Activated T-helper 1 cell treated with anti-CD3 and anti-CD28 coated beads, Interleukin-12 subunit alpha, Interleukin-12 subunit beta, Interleukin-2, Interleukin-4 antibody, amounts not matched to agents 30 ng/mL and 10 ng/mL and 1 ng/mL, durations not matched to agents 14 hours and 24 hours and 36 hours (primary cell): ENCODE data around the gene TPM1. TPM values are rescaled to one million over a fixed set of nuclear protein-coding genes. Genes with fewer than 3 reads are reported as not detected.
"Not testable (repeated sequence)": the region's sequence is repeated elsewhere in the genome, so short reads cannot be mapped to it uniquely, and the experiment has no call there.

ENCODE experiments used
- DNase-seq: peaks from one replicate; pipeline ENCODE4 v3.0.0; 2021; ENCODE audit warnings: low spot score
- H3K27ac Mint-ChIP-seq: one replicate; pipeline ENCODE4 v1.8.0; 2021; ENCODE audit warnings: mild to moderate bottlenecking, mixed read lengths
- H3K27me3 Mint-ChIP-seq: one replicate; pipeline ENCODE4 v1.8.0; 2022; ENCODE audit warnings: mild to moderate bottlenecking, moderate library complexity, mixed read lengths; ENCODE audit not compliant: insufficient read depth
- H3K36me3 Mint-ChIP-seq: one replicate; pipeline ENCODE4 v1.8.0; 2021; ENCODE audit warnings: low read depth, mixed read lengths
- H3K4me1 Mint-ChIP-seq: one replicate; pipeline ENCODE4 v1.8.0; 2021; ENCODE audit warnings: low read depth, mixed read lengths
- H3K4me3 Mint-ChIP-seq: one replicate; pipeline ENCODE4 v1.8.0; 2021; ENCODE audit warnings: mild to moderate bottlenecking, moderate library complexity, mixed read lengths
- H3K9me3 Mint-ChIP-seq: one replicate; pipeline ENCODE4 v1.8.0; 2021; ENCODE audit warnings: mixed read lengths
- intact Hi-C: fragments of 100-400 bp; cut with micrococcal nuclease; formaldehyde crosslinking; loops from one replicate; pipeline ENCODE4 v1.15.1; 2024
- total RNA-seq: library from RNA; stranded (reverse); gene quantifications from 2 replicates; pipeline ENCODE4 v1.2.3, GENCODE V29; 2022

Gene TPM1
- total RNA-seq = 9.3 and 9.7 TPM in 2 replicates

GRCh38 chr15:63041974-63042876 lies at the start of gene TPM1:
Gene TPM1 (plus strand): TSS chr15:63042747. CDS start chr15:63042830, 83 bp downstream.
- Mint-ChIP-seq H3K27ac (no peak within 1 kb of the TSS), H3K36me3 (no peaks in the 10 kb centered on the region), H3K27me3 (peaks cover 76% of the 10 kb centered on the region), H3K4me1 (no peaks in the 10 kb centered on the region), H3K9me3 (no peaks in the 10 kb centered on the region), H3K4me3 (peak within 1 kb of the TSS; percentile 75)
- intact Hi-C loops = no loop called here
- no peak for DNase-seq

DNA sequence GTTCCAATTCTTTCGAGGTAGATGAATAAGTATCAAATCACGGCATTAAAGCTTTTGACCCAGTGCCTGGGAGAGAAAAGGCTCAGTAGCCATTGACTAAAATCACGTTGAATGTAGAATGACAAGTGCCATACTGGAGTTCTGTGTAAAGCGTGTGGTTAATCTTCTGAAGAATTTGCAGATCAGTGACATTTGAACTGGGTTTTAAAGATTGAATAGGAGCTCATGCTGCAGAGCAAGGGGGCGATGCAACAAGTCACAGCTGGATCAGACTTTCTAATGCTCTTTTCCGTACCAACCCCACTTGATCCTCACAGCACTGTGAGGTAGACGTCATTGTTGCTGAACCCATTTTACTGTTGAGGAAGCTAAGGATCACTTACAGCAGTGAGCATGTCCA lies 49.5 kb upstream of the TPM1 start:
- H3K4me3 Mint-ChIP-seq = no peak overlapping the region
- no peaks in the 10 kb centered on the region for H3K36me3 Mint-ChIP-seq
- H3K9me3 Mint-ChIP-seq = no peaks in the 10 kb centered on the region
- H3K4me1 Mint-ChIP-seq = no peaks in the 10 kb centered on the region
- no peak overlapping the region for H3K27ac Mint-ChIP-seq
- peaks cover 8% of the 10 kb centered on the region for H3K27me3 Mint-ChIP-seq
- DNase-seq = no peak
- intact Hi-C loops = no loop called here

- H3K36me3 Mint-ChIP-seq, H3K27ac Mint-ChIP-seq, intact Hi-C loops, DNase-seq, H3K9me3 Mint-ChIP-seq, H3K4me3 Mint-ChIP-seq, H3K4me1 Mint-ChIP-seq: not testable (repeated sequence)
- H3K27me3 Mint-ChIP-seq = peaks cover 10% of the 10 kb centered on the region
Observed at GRCh38 chr15:62993632-62994031, 48.9 kb upstream of the TPM1 start.

DNA sequence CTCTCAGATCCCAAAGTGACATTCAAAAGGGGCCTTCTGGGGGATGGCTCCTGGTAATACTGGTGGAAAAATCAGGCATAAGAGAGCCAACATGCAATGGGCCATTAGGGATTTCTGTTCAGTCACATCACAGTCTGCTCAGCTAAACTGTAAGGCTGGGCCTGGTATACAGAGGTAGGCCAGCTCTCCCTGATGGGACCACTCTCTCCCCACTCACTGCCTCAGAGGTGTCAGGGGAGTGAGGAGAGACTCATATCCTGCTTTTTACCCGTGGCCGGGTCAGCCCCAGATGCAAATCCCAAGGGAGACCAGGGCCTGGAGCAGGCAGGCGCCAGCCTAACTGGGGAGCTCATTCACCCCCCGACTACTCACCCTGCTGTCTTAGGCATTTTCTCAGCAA lies 48.1 kb upstream of the TPM1 start:
- H3K4me3 Mint-ChIP-seq = no peak overlapping the region
- DNase-seq = no peak
- intact Hi-C loops = no loop called here
- H3K9me3 Mint-ChIP-seq = no peaks in the 10 kb centered on the region
- no peaks in the 10 kb centered on the region for H3K36me3 Mint-ChIP-seq
- H3K4me1 Mint-ChIP-seq = no peaks in the 10 kb centered on the region
- H3K27me3 Mint-ChIP-seq = peaks cover 12% of the 10 kb centered on the region
- no peak overlapping the region for H3K27ac Mint-ChIP-seq

GRCh38 chr15:62994975-62995681 lies 47.4 kb upstream of the TPM1 start:
- intact Hi-C loops = no loop called here
- Mint-ChIP-seq H3K9me3 (no peaks in the 10 kb centered on the region), H3K4me1 (no peaks in the 10 kb centered on the region), H3K27ac (no peak overlapping the region), H3K4me3 (no peak overlapping the region), H3K27me3 (peaks cover 12% of the 10 kb centered on the region), H3K36me3 (no peaks in the 10 kb centered on the region)
- no peak for DNase-seq

- Mint-ChIP-seq H3K4me3 (no peak overlapping the region), H3K27ac (no peak overlapping the region), H3K4me1 (no peaks in the 10 kb centered on the region), H3K36me3 (no peaks in the 10 kb centered on the region), H3K9me3 (no peaks in the 10 kb centered on the region), H3K27me3 (peaks cover 12% of the 10 kb centered on the region)
- no peak for DNase-seq
- intact Hi-C loops = no loop called here
Observed at GRCh38 chr15:62997441-62997840, 45.1 kb upstream of the TPM1 start.

- no peak for DNase-seq
- Mint-ChIP-seq H3K27ac (no peak overlapping the region), H3K9me3 (no peaks in the 10 kb centered on the region), H3K4me1 (no peaks in the 10 kb centered on the region), H3K27me3 (peaks cover 11% of the 10 kb centered on the region), H3K4me3 (no peak overlapping the region), H3K36me3 (no peaks in the 10 kb centered on the region)
- intact Hi-C loops = no loop called here
Observed at GRCh38 chr15:62998262-62998890, 44.2 kb upstream of the TPM1 start.

DNA sequence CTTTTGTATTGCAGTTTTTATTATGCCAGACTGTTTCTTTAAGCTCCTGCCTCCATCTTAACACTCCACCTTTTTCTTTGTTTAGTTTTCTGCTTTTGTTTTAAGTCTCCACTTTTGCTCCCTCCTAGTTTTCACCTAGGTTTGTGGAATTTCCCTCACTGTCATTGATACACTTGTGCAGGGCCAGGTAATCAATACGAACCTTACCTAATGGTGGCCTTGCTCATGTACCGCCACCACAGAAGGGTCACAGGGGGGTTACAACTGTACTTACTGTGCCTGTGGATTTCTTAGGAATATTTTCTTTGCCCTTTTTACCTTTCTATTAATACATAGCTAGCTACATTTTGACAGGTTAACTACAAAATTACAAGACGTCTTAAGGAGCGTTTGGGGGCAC lies 43.4 kb upstream of the TPM1 start:
- no peak overlapping the region for H3K27ac Mint-ChIP-seq
- H3K4me3 Mint-ChIP-seq = no peak overlapping the region
- no peaks in the 10 kb centered on the region for H3K36me3 Mint-ChIP-seq

DNA sequence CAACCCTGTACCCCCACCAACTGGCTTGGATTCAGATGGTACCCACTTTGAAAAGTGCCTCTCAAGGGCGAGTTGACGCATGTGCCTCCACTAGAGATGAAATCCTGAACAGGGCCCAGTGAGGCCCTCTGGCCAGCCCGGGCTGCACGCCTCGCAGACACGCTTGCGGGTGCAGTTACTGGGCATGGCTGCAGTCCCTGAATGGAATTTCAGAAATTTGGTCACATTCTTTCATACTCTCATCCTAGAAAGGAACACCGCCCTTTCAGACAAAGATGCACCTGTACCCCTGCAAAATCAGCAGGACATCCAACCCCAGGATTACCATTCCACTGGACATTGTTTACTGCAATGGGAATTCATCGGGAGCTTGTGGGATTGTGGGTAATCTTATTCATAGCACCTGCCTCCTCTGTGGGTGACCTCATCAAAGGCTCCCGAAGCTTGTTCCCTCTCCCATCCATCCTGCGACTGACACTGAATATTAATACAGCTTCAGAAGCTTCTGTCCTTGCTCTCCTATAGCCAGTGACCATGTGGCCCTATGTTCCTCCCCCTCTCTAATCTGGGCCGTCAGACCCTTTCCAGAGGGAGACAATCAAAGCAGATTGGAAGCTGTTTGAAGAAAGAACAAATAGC lies 42.5 kb upstream of the TPM1 start:
- Mint-ChIP-seq H3K4me1 (no peaks in the 10 kb centered on the region), H3K9me3 (no peaks in the 10 kb centered on the region), H3K36me3 (no peaks in the 10 kb centered on the region), H3K4me3 (no peak overlapping the region), H3K27me3 (peaks cover 11% of the 10 kb centered on the region), H3K27ac (no peak overlapping the region)
- no peak for DNase-seq
- intact Hi-C loops = no loop called here

More for the DNA sequence above, 43.4 kb upstream of the TPM1 start:
- no peak for DNase-seq
- no peaks in the 10 kb centered on the region for H3K4me1 Mint-ChIP-seq
- H3K27me3 Mint-ChIP-seq = peaks cover 11% of the 10 kb centered on the region
- intact Hi-C loops = no loop called here
- no peaks in the 10 kb centered on the region for H3K9me3 Mint-ChIP-seq

DNA sequence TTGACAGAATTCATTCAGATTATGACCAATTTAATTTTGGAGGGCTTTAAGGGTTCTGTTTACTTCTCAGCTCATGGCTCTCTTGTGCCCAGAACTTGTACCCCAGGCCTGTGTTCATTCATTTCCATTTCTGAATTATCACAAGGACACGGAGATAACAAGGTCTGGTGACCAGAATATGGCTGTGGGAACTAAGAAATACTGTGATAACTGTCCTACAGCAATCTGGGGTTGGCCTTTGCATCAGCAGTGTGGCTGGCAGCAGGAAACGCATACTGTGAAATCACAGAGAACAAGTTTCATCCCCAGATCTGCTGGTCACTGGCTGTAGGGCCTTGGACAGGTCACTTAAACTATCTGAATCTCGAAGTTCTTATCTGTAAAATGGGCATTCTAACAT lies 41.8 kb upstream of the TPM1 start:
- Mint-ChIP-seq H3K27me3 (peaks cover 11% of the 10 kb centered on the region), H3K4me3 (no peak overlapping the region), H3K27ac (no peak overlapping the region), H3K4me1 (no peaks in the 10 kb centered on the region), H3K36me3 (no peaks in the 10 kb centered on the region), H3K9me3 (no peaks in the 10 kb centered on the region)
- intact Hi-C loops = no loop called here
- DNase-seq = no peak

- no peaks in the 10 kb centered on the region for H3K4me1 Mint-ChIP-seq
- H3K9me3 Mint-ChIP-seq = no peaks in the 10 kb centered on the region
- H3K4me3 Mint-ChIP-seq = no peak overlapping the region
- no peak for DNase-seq
- H3K27ac Mint-ChIP-seq = no peak overlapping the region
- H3K36me3 Mint-ChIP-seq = no peaks in the 10 kb centered on the region
- peaks cover 11% of the 10 kb centered on the region for H3K27me3 Mint-ChIP-seq
- intact Hi-C loops = no loop called here
Observed at GRCh38 chr15:63004211-63004610, 38.3 kb upstream of the TPM1 start.

GRCh38 chr15:63006032-63006878 lies 36.3 kb upstream of the TPM1 start:
- peaks cover 11% of the 10 kb centered on the region for H3K27me3 Mint-ChIP-seq
- no peak overlapping the region for H3K4me3 Mint-ChIP-seq
- H3K4me1 Mint-ChIP-seq = no peaks in the 10 kb centered on the region
- H3K9me3 Mint-ChIP-seq = no peaks in the 10 kb centered on the region
- intact Hi-C loops = no loop called here
- no peak overlapping the region for H3K27ac Mint-ChIP-seq
- no peaks in the 10 kb centered on the region for H3K36me3 Mint-ChIP-seq
- no peak for DNase-seq
